ENCODE data around the gene COL6A2. TPM values are rescaled to one million over a fixed set of nuclear protein-coding genes. Genes with fewer than 3 reads are reported as not detected.

The COL6A2 gene
- total and polyA plus RNA-seq, 2 of the 4 experiments (the other 2 are of a cell fraction), result 208 to 1,065 TPM

DNA sequence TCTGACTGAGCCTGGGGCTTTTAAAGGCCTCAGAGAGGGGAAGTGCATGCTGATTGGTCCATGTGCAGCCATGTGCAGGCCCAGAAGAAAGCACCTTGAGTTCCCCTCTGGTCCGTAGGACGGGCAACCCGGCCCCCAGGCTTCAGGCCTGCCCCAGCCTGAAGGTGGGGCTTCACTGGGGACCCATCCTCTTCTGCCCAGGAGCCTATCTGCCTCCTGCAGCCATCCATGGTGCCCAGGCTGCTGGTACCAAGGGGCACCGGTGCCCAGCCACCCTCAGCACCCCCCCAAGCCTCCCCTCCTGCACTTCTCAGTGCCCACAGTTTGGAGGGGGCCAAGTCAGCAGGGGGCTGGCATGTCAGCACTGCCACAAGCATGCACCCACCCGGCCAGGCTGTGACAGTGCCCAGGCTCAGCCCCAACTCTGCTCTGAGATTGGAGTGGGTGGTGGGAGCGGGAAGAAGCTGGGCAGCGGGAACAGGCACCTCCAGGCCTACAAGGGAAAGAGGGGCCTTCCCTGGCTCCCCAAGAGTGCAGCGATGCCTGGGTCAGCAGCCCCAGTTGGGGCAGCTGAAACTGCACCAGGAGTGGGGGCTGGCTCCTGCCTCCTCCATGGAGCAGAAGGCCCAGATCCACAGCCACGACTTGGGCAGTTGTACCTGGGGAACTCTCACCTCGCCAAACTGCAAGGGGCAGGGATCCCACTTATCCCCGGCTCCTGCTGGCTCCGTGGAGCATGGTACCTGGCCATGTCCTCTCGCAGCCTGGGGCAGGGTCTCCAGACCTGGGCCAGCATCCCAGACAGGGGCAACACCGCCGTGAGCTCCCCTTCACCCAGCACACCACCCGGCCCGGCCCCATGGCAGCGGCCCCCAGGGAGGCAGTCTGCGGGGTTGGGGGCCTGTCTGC, 11.7 kb downstream of the COL6A2 start:
- dilution Hi-C loops (cut with HindIII; ENCODE audit: low sequenced_read_pairs, unreplicated experiment), result no loop called here
- POLR2A ChIA-PET (ENCODE audit: unreplicated experiment), result no interaction called here
- Histone ChIP-seq H4K20me1 (ENCODE audit: insufficient read depth, low read length) (peaks cover 90% of the 10 kb centered on the region), H3K27me3 (ENCODE audit: control insufficient read depth, insufficient read depth, low read length) (no peaks in the 10 kb centered on the region), H4K91ac (ENCODE audit: insufficient read depth, low read depth, low read length) (no peak overlapping the region), H3K9ac (ENCODE audit: low read depth, low read length) (no peak overlapping the region), H3K9me3 (ENCODE audit: control insufficient read depth, insufficient read depth, low read length) (peaks cover 7% of the 10 kb centered on the region), H4K5ac (ENCODE audit: low read depth, low read length) (no peak overlapping the region), H2BK15ac (ENCODE audit: low read depth, low read length) (no peak overlapping the region), H2BK5ac (ENCODE audit: low read depth, low read length, poor library complexity, severe bottlenecking) (no peak overlapping the region), H3K56ac (ENCODE audit: extremely low read depth, insufficient read depth, low read length) (no peak overlapping the region), H4K8ac (ENCODE audit: low read depth in 2 of 2, low read length in 2 of 2) (no peak overlapping the region), H2AFZ (replicated peaks; ENCODE audit: low read length, poor library complexity) (peak overlapping the region; percentile 11), H2BK20ac (ENCODE audit: low read depth, low read length) (no peak overlapping the region), H3K18ac (ENCODE audit: low read depth, low read length) (no peak overlapping the region), H3K4me2 (ENCODE audit: low read depth, low read length) (no peak overlapping the region), H3K9me1 (ENCODE audit: insufficient read depth, low read length) (no peaks in the 10 kb centered on the region), H2AK9ac (replicated peaks; ENCODE audit: low read depth, low read length, poor library complexity) (peak overlapping the region; percentile 61), H3K23ac (ENCODE audit: low read depth, low read length) (no peak overlapping the region), H2AK5ac (ENCODE audit: low read depth, low read length) (no peak overlapping the region), H3K36me3 (ENCODE audit: control insufficient read depth, insufficient read depth, low read length) (peaks cover 66% of the 10 kb centered on the region), H3K27ac (ENCODE audit: insufficient read depth, low read length) (peak overlapping the region; percentile 5; the same call in 1 of the 2 replicates), H3K4me3 (ENCODE audit: insufficient read depth, low read depth, low read length) (no peak overlapping the region), H3K79me1 (ENCODE audit: low read depth in 1 of 2, low read length in 2 of 2) (peaks cover 15 to 62% of the 10 kb centered on the region in 2 experiments), H3K4me1 (ENCODE audit: control insufficient read depth, insufficient read depth, low read length) (peaks cover 4% of the 10 kb centered on the region), H2BK120ac (ENCODE audit: low read depth, low read length) (no peak overlapping the region), H3K14ac (replicated peaks; ENCODE audit: low read depth, low read length) (no peak overlapping the region), H3K4ac (ENCODE audit: low read depth, low read length) (no peak overlapping the region)
- TF ChIP-seq FOS (IDR thresholded peaks at IDR 0.05; ENCODE audit: low read depth, low read length) (no peak), USF2 (IDR thresholded peaks at IDR 0.05; ENCODE audit: low read depth, low read length) (peak; percentile 38; the same call in 1 of the 2 replicates)
- intact Hi-C loops (cut with micrococcal nuclease), result no loop called here
- no TSS peak for BruUV-seq (replicated peaks)
- WGBS, 2 experiments (ENCODE audit: extremely low coverage in 2 of 2, insufficient read length in 1 of 2), result 89% methylated on average over 14 of the region's 19 CpGs; no CpG with 5 or more reads in 1 of the 2 experiments
- ATAC-seq (ENCODE audit: low read depth) (peak; percentile 7), DNase-seq (no peak)
- CTCF ChIA-PET, result no interaction called here
- in situ Hi-C loops (cut with MboI; ENCODE audit: low sequenced_read_pairs), result no loop called here
